ENCODE results near the gene ANK2.

DNA sequence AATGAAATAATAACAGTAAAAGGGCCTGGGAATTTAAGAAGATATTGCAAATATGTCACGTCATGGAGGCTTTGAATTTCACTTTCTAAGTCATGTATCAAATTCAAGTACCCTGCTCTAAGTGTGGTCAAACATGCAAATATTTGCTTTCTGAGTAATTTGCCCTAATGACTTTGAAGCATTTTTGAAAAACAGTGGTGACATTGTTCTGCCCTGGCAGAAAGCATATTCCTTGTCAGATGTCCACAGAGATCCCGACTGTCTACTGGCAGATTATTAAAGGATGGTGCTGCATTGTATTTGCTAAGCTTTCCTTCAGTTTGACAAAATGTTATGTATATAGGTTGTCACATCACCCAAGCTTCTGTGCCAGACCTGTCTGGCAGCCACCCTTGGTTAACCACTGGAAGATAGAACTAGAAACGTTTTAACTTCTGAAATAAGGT, 92.5 kb downstream of the ANK2 start:
- TF ChIP-seq CTCF (conservative IDR thresholded peaks at IDR 0.05; ENCODE audit: low read length) (no peak), EZH2phosphoT487 (IDR thresholded peaks at IDR 0.05; ENCODE audit: borderline replicate concordance) (no peak)

All from Loucy (cell line).